Fibroblast of mammary gland (primary cell): ENCODE data around the gene ZNF138.

Experiments
- DNase-seq: peaks from one replicate; pipeline ENCODE4 v3.0.0-alpha.2; 2010; ENCODE audit warnings: low read depth
- H3K4me3 ChIP-seq: 2 replicates; pipeline ENCODE4 v1.5.1; 2011; ENCODE audit warnings: low read depth, mild to moderate bottlenecking, low read length, moderate library complexity; ENCODE audit not compliant: control insufficient read depth
- TF ChIP-seq, protein P1 (sequence below): conservative IDR thresholded peaks from 2 replicates; pipeline ENCODE4 v1.5.1; 2011; ENCODE audit warnings: low read depth, low read length, inconsistent platforms; ENCODE audit not compliant: control insufficient read depth, insufficient read depth

Gene ZNF138

DNA sequence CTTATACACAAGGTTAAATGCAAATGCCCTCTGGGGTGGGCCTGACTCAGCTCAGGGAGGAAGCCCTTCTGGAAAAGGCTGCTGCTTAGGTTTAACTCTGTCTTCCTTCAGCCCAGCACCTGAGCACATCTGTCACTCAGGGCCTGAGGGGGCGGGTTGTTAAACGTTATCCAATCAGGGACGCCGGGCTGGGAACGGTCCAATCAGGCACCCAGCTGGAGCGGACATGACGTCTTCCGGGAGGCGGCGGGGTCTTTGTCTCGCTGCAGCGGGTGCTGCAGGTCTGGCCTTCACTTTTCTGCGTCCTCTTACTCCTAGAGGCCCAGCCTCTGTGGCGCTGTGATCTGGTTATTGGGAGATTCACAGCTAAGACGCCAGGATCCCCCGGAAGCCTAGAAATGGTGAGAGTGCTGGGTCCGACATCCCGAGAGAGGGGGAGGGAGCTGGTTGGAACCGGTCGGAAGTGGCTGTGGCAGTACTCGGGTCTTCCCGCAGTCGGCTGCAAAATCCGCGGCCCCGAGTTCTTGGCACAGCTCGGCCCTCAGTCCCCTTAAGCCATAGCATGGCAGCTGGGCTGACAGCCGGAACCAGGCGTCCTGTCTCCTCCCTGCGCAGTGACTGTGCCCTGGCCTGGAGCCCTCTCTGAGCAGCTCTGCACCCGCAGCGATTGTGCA is at the start of gene ZNF138:
TSS of gene ZNF138 (plus strand) at position 258 of the 674 bp plus-strand sequence. CDS start at position 399, 141 bp downstream.
- TF ChIP-seq, protein P1, sequence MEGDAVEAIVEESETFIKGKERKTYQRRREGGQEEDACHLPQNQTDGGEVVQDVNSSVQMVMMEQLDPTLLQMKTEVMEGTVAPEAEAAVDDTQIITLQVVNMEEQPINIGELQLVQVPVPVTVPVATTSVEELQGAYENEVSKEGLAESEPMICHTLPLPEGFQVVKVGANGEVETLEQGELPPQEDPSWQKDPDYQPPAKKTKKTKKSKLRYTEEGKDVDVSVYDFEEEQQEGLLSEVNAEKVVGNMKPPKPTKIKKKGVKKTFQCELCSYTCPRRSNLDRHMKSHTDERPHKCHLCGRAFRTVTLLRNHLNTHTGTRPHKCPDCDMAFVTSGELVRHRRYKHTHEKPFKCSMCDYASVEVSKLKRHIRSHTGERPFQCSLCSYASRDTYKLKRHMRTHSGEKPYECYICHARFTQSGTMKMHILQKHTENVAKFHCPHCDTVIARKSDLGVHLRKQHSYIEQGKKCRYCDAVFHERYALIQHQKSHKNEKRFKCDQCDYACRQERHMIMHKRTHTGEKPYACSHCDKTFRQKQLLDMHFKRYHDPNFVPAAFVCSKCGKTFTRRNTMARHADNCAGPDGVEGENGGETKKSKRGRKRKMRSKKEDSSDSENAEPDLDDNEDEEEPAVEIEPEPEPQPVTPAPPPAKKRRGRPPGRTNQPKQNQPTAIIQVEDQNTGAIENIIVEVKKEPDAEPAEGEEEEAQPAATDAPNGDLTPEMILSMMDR = no peak
- peak; percentile 91 for DNase-seq
- H3K4me3 ChIP-seq = peak within 1 kb of the TSS; percentile 87

DNA sequence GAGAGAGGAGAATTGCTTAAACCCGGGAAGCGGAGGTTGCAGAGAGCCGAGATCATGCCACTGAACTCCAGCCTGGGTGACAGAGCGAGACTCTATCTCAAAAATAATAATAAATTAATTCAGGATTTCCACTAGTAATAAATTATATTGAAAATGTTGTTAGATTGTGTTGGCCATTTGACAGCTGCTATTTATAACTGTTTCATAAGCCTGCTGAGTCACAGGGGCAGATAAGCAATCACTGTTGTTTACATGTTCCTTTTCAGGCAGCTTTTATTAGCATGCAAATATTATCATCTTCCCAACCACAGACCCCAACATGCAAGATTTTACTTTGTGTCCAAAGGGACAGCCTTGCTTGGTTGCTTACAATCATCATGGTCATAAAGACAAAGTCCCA is 49.5 kb upstream of the ZNF138 start:
- TF ChIP-seq, protein P1 = no peak
- no peak for DNase-seq
- no peak overlapping the region for H3K4me3 ChIP-seq

DNA sequence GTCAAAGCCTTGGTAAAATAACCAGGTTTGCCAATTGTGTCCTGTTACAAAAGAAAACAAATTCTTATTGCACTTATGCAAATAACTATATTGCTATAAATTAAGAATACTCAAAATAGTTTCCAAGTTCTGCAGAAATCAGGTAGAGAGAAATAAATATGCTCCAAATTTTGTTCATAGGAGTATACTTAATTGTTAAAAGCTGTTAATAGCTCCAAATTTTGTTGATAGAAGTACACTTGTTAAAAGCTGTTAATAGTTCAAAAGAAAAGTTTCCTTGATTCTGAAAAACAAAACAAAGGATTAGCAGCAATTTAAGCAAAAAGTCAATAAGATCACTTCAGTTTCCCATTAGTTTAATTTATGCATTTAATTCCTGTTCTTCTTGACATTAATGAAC is 46.4 kb upstream of the ZNF138 start:
- no peak for DNase-seq
- TF ChIP-seq, protein P1 = no peak
- H3K4me3 ChIP-seq = no peak overlapping the region

DNA sequence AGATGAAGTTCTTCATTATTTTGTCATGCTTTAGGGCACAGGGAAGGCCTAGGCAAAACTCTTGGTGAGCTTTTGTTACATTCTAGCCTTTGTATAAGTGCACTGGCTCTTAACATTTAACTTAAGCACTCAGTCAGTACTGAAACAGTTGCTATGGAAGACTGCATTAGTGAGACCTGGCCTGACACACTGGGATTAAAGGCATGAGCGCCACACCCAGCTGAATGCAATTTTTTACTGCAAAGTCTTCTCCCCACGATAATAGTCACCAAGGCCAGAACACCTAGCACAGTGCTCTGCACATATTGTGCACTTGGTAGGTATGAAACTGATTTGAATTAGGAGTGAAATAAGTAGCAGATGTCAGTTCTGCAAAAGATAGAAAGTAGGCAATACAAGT is 41.2 kb upstream of the ZNF138 start:
- TF ChIP-seq, protein P1 = no peak

DNA sequence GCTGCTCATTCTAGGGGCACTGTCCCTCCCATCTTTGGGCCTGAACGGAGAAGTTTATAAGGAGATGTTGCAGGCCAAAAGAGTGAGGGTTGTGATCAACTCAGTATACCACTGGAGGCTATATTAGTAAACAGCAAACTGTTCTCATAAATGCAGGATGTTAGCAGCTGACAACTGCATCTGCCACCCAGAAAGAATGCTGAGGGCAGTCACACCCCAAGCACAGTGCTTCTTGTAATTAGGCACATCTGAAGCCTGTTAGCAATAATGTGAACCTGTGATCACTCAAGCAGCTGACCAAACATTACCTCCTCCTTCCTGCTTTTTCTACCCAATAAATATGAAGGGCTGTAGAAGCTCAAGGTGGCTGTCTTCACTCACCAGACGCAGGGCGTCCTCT is 38.4 kb upstream of the ZNF138 start:
- no peak overlapping the region for H3K4me3 ChIP-seq
- no peak for DNase-seq
- TF ChIP-seq, protein P1 = no peak

More for the DNA sequence above, 41.2 kb upstream of the ZNF138 start:
- DNase-seq = no peak
- no peak overlapping the region for H3K4me3 ChIP-seq

DNA sequence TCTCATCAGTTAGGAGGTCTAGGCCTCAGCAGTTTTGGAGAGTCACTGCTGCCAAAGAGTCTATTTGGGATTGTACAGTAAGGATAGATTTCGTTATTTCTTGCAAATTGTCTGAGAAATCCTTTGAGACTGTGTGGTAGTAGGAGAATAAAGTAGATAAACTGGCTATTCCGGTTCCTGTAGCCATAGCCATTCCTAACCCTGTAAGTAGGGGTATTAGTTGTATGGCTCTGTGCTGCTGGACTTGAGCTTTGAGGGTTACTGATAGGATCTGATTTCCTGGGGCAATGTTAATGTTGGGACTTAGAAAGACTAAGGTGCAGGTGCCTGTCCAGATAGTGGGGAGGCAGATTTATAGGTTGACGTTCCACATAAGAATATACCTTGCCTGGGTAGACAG is 36.1 kb upstream of the ZNF138 start:
- TF ChIP-seq, protein P1 = no peak
- no peak overlapping the region for H3K4me3 ChIP-seq
- no peak for DNase-seq
